Activated T-cell treated with anti-CD3 and anti-CD28 coated beads for 24 hours (primary cell): ENCODE results near the gene CACNA1C.
"Not testable (repeated sequence)": the region's sequence is repeated elsewhere in the genome, so short reads cannot be mapped to it uniquely, and the experiment has no call there.

ENCODE experiments used
- DNase-seq: peaks from one replicate; pipeline ENCODE4 v3.0.0-alpha.2; 2020; ENCODE audit warnings: low read depth

The CACNA1C gene

GRCh38 chr12:2076196-2076570, 23.4 kb downstream of the CACNA1C start:
- DNase-seq = no peak

GRCh38 chr12:2076728-2077127, 23.9 kb downstream of the CACNA1C start:
- DNase-seq = no peak

DNA sequence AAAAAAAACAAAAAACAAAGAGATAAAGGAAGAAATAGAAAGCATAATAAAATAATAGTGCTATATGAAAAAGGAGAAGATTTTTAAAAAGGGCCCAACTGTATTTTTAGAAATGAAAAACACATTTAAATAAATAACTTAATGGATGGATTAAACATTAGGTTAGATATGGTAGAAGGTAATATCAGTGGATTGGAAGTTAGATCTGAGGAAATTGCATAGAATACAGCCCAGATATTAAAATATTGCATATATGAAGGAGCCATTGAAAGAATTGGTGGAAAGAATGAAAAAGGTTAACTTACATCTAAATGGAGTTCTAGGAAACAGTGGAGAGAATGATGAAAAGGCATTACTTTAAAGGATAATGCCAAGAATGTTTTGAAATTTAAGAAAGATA, 27.8 kb downstream of the CACNA1C start:
- DNase-seq = no peak

DNA sequence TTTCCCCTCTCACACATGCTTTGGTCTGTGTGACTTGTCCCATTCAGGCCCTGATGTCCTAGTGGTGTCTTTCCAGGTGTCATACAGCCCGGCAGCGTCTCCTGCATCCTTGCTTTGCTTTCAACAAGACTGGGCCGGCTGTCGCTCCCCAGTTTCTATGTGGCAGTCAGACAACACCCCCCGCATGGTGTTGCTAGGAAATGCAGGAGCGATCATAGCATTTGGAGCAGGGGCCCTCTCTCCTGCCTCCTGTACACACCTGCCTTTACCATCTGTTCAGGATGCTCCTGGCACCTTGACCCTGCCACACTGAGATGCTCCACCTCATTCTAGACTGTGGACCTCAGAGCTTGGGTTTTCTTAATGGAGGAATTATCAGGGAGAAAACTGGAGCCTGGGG, 29.5 kb downstream of the CACNA1C start:
- DNase-seq = no peak

DNA sequence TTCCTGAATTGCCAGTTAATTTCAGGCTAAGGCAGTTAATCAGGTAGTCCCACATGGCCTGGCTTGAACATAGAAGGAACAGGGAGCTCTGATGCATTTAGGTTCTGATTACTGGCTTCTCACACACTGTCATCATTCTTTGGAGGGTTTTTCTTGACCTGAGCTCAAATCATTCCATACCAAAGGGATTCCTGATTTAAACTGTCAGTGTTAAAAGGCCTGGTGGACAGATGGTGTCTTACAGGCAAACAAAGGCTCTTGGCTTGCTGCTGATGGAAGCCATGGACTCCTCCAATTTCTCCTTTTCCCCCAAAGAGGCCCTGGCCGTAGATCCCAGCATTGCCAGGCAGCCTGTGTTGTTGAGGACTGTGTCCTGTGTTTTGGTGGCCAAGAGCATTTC, 30.2 kb downstream of the CACNA1C start:
- no peak for DNase-seq

DNA sequence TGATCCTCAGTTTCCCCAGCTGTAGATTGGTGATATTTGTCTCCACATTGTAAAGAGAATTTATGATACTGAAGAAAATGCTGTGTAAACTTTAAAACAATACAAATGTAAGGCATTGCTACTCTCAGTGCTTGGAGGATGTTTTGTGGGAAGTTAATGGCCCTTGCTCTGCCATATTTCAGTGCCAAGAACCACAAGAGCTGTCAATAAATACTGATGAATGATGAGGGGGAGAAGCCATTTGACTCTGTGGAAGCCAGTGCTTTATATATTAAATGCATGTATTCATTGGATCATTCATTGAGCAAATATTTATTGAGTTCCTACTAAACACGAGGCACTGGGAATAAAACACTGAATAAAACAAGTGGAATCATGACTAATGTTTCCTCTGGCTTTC, 30.8 kb downstream of the CACNA1C start:
- no peak for DNase-seq

- DNase-seq = no peak
Observed at GRCh38 chr12:2084553-2085296, 31.9 kb downstream of the CACNA1C start.

- DNase-seq = no peak
Observed at GRCh38 chr12:2092354-2092753, 39.6 kb downstream of the CACNA1C start.

DNA sequence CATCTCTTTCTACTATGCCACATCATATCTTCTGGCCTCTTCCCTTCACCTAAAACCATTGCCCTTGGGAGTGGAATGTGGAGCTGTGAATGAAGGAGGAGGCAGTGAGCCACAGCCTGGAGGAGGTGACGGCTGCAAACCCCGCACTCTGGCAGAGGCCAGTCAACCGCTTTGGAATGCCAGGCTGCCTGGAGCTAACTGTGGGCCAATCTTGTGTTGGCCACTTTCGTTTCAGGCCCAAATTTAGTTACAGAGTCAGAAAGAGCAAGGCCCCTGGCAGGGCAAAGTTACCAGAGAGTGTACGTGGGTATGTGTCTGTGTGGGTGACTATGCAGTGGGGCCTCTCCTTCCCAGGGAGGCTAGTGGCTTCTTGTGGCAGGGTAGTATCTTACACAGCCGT, 40.1 kb downstream of the CACNA1C start:
- no peak for DNase-seq

DNA sequence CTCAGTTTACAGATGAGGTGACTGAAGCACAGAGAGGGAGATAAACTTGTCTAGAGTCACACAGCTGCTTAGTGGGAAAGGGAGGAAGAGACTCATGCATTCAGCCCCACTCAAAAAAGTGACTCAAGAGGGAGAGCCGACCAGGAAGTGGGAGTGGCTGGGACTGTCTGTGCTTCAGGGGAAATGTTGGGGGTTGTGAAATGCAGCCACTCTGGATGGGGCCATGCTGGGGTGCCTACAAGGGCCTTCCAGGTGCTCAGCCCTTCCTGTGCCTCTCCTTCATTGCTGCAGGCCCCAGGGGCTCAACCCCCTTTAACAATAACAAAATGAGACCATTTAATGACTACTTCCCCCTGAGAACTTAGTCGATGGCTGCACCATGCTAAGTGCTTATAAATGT, 41.8 kb downstream of the CACNA1C start:
- DNase-seq = no peak

DNA sequence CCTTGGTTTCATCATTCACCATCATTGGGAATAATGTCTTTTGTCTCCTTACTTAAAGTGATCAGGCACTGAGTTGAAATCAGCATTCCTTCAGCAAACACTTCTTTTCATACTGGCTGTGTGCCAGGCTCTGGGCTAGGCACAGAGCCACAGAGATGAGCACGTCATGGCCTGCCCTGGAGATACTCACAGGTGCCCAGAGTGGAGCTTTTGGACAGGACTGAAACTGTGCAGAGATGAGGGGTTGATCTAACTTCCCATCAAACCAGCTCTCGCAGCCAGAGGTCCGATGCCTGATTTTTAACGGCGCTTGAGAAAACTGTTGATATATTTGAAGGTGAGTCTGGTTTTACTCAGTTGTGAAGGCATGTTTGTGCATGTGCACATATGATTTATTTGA, 43.1 kb downstream of the CACNA1C start:
- DNase-seq = no peak

DNA sequence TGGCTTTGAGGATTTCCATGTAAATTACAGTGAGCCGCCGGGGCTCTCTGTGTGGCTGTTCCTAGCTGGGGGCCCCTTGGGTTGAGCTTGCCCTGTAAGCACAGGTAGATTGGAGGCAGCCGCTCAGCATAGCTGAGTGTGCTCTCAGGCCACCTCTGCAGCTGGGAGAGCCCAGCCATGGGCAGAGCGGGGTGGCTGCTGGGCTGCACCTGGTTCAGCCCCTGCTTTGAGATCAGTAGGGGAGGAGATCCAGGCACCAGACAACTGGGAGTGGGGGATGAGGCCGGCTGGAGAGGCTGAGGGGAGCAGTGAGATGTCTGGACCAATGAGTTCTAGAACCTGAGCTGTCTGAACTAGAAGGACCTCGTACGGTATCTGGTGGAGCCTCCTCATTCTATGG, 44.8 kb downstream of the CACNA1C start:
- no peak for DNase-seq

DNA sequence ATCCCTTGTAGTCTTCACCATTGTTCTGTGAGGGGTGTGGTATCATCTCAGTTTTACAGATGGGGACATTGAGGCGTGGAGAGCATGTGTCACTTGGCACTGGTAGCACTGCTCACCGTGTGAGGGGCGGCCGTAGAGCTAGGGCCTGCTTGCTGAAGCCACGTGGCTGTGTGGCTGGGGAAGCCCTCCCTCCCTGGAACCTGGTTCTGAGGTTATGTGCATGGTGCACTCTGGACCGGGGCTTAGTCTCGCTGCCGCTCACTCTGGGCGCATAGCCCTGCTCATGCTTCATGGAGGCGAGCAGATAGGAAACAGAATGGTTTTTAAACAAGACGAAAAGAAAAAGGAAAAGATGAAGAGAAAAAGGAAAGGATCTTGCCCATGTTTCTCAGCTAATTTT, 46.1 kb downstream of the CACNA1C start:
- DNase-seq = no peak

DNA sequence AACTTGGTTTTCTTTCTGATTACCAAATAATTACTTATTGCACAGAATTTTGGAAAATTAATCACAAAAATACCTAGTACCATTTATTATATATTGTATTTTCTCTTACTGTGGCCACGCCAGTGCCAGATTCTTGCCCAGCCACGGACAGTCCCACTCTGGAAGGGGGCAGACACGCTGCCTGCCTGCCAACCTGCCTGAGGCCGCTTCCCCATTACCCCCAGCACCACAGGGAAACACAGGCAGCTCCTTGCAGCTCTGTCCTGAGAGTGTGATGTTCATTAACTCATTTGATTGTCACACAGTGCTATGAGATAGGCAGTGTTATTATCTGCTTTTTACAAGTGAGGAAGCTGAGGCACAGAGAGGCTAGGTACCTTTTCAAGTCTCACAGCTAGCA, 46.8 kb downstream of the CACNA1C start:
- DNase-seq = no peak

DNA sequence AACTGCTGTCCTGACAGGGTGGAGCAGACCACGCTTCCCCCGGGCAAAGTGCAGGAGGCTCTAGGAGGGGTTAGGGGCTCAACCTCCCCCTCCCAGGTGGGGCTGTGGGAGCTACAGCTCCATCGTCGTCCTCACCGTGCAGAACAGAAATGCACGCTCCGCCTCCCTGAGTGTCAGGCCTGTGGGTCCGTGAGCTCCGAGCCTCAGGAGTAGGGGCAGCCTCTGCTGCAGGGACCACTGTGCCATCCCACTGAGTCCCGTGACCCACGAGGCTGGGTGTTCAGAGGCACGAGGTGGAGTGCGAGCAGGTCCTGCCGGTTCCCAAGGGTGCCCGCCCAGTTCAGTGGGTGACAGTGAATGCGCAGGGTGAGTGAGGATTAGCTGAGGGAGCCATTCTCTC, 48.6 kb downstream of the CACNA1C start:
- no peak for DNase-seq

GRCh38 chr12:2101771-2102170, 49.0 kb downstream of the CACNA1C start:
- no peak for DNase-seq

GRCh38 chr12:2102736-2103135, 49.9 kb downstream of the CACNA1C start:
- not testable (repeated sequence) for DNase-seq

DNA sequence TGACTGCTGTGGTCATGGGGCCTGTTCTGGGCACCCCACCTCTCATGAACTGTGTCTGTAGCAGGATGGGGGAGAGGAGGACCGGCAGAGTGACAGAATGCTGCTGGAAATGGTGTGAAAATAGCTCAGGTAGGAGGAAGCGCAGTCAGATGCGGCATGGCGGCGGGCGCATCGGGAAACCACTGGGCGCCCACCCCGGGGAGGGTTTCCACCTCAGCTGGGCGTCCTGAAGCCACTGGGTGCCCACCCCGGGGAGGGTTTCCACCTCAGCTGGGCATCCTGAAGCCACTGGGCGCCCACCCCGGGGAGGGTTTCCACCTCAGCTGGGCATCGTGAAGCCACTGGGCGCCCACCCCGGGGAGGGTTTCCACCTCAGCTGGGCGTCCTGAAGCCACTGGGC, 52.6 kb downstream of the CACNA1C start:
- DNase-seq = not testable (repeated sequence)

- DNase-seq = no peak
Observed at GRCh38 chr12:2108166-2108565, 55.4 kb downstream of the CACNA1C start.

DNA sequence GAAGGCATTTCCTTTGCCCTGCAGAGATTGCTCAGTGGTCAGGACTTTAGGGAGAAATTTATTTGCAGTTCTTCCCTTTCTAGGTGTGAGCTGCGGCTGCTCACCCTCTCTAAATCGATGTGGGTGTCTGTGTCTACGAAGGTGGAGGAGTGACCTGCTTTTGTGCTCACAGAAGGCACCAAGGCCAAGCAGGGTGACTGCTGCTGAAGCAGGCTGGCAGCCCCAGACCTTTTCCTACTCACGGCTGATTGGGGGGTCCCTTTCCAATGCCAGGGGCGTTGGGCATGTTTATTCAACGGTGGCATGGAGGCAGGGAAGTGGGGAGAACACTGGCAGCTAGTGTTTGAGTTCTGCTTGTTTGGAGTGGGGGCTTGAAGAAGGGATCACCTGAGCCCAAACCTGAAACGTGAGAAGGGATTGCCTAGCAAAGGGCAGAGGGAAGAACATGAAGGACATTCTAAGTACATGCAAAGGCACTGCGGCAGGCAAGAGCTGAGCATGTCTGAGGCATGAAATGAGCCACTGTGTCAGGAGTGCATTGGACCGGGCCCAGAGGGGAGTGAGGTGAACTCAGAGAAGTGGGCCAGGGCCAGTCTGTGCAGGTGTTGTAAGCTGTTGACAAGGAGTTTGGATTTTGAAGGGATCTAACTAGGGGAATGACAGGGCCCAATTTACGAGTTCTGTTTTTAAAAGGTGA, 56.3 kb downstream of the CACNA1C start:
- DNase-seq = no peak

DNA sequence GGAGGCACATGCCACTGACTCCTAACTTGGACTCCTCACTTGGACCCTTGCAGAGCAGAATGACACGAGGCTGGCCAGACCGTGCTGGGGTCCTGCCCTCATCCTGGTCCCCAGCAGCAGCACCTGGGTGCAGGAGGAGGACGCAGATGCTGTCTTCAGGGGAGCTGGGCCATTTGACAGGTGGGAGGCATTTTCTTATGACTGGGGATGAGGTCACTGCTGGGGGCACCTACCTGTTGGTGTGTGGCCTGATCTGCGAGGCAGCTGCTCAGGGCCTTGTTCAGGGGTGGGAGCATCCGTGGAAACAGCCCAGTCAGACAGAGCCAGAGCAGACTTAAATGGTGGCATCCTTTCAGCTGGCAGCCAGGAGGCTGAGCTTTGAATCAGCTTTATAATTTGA, 57.3 kb downstream of the CACNA1C start:
- DNase-seq = no peak

- DNase-seq = no peak
Observed at GRCh38 chr12:2110849-2111566, 58.2 kb downstream of the CACNA1C start.

DNA sequence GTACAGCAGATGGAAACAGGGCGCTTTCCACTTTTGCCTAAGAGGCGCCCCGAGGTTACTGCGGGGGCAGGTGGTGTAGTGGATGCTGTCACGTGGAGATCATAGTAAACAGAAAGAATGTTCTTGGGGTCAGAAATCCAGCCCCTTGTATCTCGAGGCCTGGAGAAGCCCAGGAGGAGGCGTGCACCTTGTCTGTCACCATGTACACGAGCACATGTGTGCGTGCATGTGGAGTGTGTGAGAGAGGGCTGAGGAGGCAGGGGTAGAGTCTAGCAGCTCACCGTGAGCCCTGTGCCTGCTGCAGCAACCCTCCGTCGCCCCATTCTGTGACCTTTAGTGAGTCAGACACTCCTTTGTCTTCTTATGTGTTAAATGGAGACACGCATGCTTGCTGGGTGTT, 59.0 kb downstream of the CACNA1C start:
- DNase-seq = no peak
